Inferior parietal cortex (tissue), 1 donor: ENCODE data around the gene SLC41A3.

Source experiments
- DNase-seq: peaks from one replicate; pipeline ENCODE4 v3.0.0-alpha.2; 2016; ENCODE audit errors: extremely low spot score

SLC41A3 gene

GRCh38 chr3:126083913-126084767 lies at the start of gene SLC41A3:
SLC41A3 (minus strand) TSS chr3:126084124; CDS start chr3:126068219, 15,905 bp downstream.
- DNase-seq, result peak; percentile 71

- DNase-seq, result no peak
These were observed 49.7 kb upstream of the SLC41A3 start for GRCh38 chr3:126133606-126134005.

- peak; percentile 3 for DNase-seq
These were observed 49.0 kb upstream of the SLC41A3 start for GRCh38 chr3:126132751-126133511.

GRCh38 chr3:126131881-126132750 lies 48.2 kb upstream of the SLC41A3 start:
- no peak for DNase-seq

- no peak for DNase-seq
These were observed 47.2 kb upstream of the SLC41A3 start for GRCh38 chr3:126130981-126131745.

GRCh38 chr3:126130081-126130855 lies 46.3 kb upstream of the SLC41A3 start:
- no peak for DNase-seq

GRCh38 chr3:126129398-126129891 lies 45.5 kb upstream of the SLC41A3 start:
- DNase-seq, result no peak

GRCh38 chr3:126128504-126129397 lies 44.8 kb upstream of the SLC41A3 start:
- DNase-seq, result no peak

- no peak for DNase-seq
These were observed 44.0 kb upstream of the SLC41A3 start for GRCh38 chr3:126127904-126128303.

- DNase-seq, result no peak
These were observed 43.5 kb upstream of the SLC41A3 start for GRCh38 chr3:126127452-126127851.

- DNase-seq, result no peak
These were observed 43.0 kb upstream of the SLC41A3 start for GRCh38 chr3:126126811-126127431.

- no peak for DNase-seq
These were observed 42.4 kb upstream of the SLC41A3 start for GRCh38 chr3:126126286-126126685.

GRCh38 chr3:126125781-126126251 lies 41.9 kb upstream of the SLC41A3 start:
- DNase-seq, result no peak

- DNase-seq, result no peak
These were observed 41.4 kb upstream of the SLC41A3 start for GRCh38 chr3:126125341-126125740.

GRCh38 chr3:126124896-126125295 lies 41.0 kb upstream of the SLC41A3 start:
- DNase-seq, result no peak

GRCh38 chr3:126124148-126124868 lies 40.4 kb upstream of the SLC41A3 start:
- DNase-seq, result no peak

GRCh38 chr3:126121632-126122031 lies 37.7 kb upstream of the SLC41A3 start:
- no peak for DNase-seq

GRCh38 chr3:126121074-126121473 lies 37.1 kb upstream of the SLC41A3 start:
- no peak for DNase-seq
